22Rv1 (cell line): ENCODE results near the gene GABBR2.

ENCODE experiments used
- H3K27ac ChIP-seq: fragments of 450-650 bp; 2 replicates; pipeline ENCODE4 v1.5.1; 2017
- CTCF ChIP-seq: fragments of 450-650 bp; IDR thresholded peaks from 2 replicates; pipeline ENCODE4 v1.5.1; 2017; ENCODE audit warnings: mild to moderate bottlenecking
- ZFX ChIP-seq: fragments of 450-650 bp; IDR thresholded peaks from 2 replicates; pipeline ENCODE4 v1.6.1; 2017; ENCODE audit warnings: antibody characterized with exemption, borderline replicate concordance

The GABBR2 gene

DNA sequence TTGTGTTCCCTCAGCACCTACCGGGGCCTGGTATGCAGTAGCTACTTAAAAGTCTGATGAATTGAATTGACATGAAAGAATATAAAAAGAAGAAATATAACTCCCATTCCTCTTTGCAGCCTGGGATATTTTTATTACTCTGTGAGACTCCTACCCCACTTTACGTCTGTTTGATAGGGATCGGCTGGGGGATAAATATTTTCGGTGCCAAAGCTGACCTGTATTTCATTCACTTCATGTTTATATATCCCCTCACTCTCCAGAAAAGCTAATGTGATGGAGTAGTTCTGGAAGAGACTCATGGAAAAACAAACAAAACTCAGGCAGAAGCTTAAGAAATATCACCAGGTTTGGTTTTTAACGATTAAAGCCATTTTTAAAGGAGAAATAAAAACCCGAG, 345.1 kb downstream of the GABBR2 start:
- TF ChIP-seq CTCF (no peak), ZFX (no peak)
- H3K27ac ChIP-seq: no peak overlapping the region

GRCh38 chr9:98362624-98363252, 346.0 kb downstream of the GABBR2 start:
- TF ChIP-seq ZFX (no peak), CTCF (no peak)
- no peak overlapping the region for H3K27ac ChIP-seq

DNA sequence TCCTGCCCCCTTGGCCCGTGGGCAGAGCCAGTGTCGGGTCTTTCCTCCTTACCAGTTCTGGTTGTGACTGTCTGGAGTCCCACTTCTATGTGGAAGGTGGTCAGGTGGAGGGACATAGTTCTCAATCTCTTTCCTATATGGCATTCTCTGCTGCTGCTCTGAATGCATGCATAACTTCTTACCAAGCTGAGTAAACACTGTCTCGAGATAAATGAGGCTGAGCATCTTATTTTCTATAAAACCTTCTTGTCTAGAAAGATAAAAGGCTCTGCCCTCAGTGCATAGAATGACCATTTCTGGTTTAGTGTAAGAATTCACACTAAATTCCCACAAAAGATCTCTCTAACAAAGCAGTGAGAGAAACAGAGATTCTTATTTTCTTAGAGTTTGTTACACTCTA, 347.1 kb downstream of the GABBR2 start:
- no peak overlapping the region for H3K27ac ChIP-seq
- TF ChIP-seq CTCF: no peak
- TF ChIP-seq ZFX: no peak

DNA sequence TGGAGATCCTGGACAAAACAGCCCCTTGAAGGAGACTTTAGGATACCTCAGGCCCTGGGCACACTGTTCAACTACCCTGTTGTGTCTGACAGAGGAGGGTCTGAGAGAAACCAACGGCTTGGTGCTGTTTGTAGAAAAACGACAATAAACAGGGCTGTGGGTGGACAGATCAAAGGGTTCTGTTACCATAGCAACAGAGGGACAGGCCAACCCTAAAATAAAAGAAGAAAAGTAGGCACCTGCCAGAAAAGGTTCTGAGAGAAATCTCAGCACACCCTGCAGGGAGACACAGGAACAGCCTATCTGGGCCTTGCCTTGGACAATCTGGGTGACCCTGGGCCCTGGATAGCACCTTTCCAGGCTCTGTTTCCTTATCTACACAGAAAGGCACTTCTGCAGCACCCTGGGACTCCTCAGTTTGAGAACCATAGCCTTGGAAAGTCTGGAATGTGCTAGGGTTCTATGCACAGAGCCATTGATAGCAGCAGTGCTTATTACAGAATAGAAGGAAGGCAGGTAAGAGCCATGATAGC, 348.5 kb downstream of the GABBR2 start:
- H3K27ac ChIP-seq: no peak overlapping the region
- TF ChIP-seq CTCF (no peak), ZFX (no peak)

- no peak overlapping the region for H3K27ac ChIP-seq
- no peak for TF ChIP-seq CTCF
- TF ChIP-seq ZFX: no peak
These were observed 349.2 kb downstream of the GABBR2 start for GRCh38 chr9:98359569-98359968.

DNA sequence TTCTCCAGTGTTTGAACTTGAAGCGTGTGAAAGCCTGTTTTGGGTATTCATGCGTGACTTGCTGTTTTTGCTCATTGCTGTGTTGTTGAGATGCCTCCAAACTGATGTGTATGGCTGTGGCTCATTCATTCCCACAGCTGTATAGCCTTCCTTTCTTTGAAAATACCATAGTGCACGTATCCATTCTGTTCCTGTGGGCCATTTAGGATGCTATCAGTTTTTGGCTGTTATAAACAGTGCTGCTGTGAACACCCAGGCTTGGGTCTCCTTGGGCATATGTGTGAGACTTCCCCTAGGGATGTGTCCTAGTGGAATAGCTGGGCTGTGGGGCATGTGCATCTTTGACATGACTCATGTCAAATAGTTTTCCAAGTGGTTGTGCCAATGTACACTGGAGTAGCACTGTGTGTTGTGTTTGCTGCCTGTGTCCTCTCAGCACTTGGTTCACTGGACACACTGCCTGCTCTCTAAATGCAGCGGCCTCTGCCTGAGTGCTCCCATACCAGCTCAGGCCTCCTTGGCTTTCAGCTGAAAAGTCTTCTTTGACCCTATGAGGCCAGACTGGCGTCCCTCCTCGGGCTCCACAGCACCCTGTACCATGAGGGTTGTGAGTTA, 350.7 kb downstream of the GABBR2 start:
- TF ChIP-seq ZFX (no peak), CTCF (no peak)
- H3K27ac ChIP-seq: no peak overlapping the region

DNA sequence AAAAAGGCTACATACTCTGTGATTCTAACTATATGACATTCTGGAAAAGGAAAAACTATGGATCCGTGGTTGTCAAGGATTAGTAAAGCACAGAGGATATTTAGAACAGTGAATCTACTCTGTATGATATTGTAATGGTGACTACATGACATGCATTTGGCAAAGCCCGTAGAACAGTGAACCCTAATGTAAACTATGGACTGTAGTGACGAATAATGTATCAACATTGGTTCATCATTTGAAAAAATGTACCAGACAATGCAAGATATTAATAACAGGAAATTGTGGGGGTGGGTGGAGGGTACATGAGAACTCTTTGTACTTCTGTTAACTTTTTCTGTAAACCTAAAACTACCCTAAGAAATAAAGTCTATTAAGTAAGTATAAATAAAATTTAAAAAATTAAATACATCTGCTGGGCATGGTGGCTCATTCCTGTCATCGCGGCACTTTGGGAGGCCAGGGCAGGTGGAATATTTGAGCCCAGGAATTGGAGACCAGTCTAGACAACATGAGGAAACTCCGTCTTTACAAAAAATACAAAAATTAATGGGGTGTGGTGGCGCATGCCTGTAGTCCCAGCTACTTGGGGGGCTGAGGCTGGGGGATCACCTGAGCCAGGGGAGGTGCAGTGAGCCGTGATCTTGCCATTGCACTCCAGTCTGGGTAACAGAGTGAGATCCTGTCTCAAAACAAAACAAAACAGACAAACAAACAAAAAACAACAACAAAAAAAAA, 351.6 kb downstream of the GABBR2 start:
- TF ChIP-seq ZFX: no peak
- TF ChIP-seq CTCF: no peak
- H3K27ac ChIP-seq: no peak overlapping the region
